IPS-18c (cell line): ENCODE data around the gene KCNQ4.

ENCODE experiments used
- H3K4me3 ChIP-seq: 2 replicates; pipeline ENCODE4 v1.7.0; 2013; ENCODE audit warnings: low read depth, mild to moderate bottlenecking, low read length, moderate library complexity; ENCODE audit not compliant: insufficient read depth
- H3K9me3 ChIP-seq: one replicate; pipeline ENCODE4 v1.6.1; 2013; ENCODE audit warnings: mild to moderate bottlenecking, low read length, moderate library complexity; ENCODE audit not compliant: control insufficient read depth, insufficient read depth

KCNQ4 gene

DNA sequence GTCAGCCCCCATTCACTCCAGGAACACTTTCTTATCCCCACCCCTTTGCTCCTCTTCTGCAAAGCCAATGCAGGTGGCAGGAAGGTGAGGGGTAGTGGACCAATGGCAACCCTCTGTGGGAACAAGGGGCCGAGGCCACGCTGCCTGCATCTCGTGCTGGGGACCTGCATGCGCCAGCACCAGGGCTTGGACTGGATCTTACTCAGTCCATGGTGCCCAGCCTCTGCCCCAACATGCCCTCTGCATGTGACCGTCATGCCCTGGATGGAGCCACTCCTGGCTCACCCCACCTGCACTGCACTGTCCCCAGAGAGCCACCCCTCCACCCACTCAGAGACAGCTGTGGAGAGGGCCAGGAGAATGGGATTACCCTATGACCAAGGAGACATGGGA, 56.4 kb downstream of the KCNQ4 start:
- no peak overlapping the region for H3K4me3 ChIP-seq
- no peaks in the 10 kb centered on the region for H3K9me3 ChIP-seq

DNA sequence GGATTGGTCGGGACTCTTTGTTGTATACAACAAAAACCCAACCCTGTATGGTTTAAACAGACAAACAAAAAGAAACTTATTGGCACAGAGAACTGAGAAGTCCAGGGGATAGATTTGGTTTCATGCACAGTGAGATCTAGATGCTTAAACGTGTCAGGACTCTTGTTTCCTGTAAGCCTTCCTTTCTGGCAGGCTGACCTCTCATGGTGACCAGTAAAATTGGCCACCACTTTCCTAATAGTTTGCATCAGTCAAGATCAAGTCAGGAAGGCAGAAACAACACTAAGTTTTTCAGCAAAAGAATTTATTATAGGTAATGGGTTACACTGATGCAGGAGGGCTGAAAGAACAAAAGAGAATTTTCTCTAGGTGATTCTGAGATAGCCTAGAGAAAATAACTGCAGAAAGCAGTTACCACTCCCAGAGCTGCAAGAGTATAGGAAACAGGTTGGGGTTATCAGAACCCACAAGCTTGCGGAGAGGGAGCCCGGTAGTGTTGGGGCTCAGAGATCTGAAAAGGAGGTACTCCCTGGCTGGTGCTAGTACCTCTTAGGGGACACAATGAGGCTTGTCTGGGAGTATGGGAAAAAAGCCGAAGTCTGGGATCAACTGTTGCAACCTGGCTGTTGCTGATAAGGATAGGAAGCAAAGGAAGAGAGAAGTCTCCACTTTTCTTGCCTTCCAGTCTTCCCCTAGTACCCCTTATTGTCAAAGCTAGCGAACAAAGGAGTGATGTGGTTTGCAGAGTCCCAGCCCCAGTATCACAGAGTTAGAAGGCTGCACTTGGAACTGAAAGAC, 57.1 kb downstream of the KCNQ4 start:
- Histone ChIP-seq H3K9me3 (no peaks in the 10 kb centered on the region), H3K4me3 (no peak overlapping the region)

DNA sequence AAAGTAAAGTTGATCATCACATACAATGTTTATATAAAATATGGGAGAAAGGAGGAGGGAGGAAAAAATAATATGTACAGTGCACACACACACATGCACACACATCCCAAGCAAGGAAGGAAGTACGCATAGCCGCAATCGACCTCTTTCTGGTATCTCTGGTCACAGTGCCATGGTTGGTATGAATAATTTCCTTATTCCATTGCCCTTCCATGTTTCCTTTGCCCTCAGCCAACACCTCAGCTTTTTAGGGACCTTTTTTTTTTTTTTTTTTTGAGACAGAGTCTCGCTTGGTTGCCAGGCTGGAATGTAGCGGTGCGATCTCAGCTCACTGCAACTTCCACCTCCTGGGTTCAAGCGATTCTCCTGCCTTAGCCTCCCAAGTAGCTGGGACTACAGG, 58.0 kb downstream of the KCNQ4 start:
- Histone ChIP-seq H3K4me3 (no peak overlapping the region), H3K9me3 (no peaks in the 10 kb centered on the region)

DNA sequence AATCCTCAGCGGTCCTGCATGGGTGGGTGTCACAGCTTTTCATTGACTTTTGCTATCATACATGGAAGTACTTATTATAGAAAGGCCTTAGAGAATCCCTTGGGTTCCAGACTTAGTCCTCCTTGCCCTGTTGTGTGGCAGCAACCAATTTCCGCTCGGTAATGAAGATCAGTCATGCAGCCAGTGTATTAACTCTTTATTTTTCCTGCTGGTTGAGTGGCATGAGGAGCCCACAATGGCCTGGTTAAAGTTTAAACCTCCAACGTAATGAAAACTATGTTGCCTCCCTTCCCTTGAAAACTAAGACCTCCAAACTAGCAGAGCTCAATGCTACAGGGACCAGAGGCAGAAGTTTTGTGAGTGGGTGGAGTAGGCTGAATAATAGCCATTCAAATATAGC, 58.6 kb downstream of the KCNQ4 start:
- H3K9me3 ChIP-seq, result no peaks in the 10 kb centered on the region
- no peak overlapping the region for H3K4me3 ChIP-seq

DNA sequence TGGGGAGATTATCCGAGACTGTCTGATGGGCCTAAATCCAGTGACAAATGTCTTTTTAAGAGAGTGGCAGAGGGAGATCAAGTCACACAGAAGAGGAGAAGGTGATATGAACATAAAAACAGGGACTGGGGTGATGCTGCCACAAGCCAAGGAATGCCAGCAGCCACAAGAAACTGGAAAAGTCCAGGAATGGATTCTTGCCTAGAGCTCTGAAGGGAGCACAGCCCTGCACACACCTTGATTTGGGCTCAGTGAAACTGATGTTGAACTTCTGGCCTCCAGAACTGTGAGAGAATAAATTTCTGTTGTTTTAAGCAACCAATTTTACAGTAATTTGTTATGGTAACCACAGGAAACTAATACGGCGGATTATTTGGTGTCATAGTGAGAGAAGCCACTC, 59.1 kb downstream of the KCNQ4 start:
- Histone ChIP-seq H3K4me3 (no peak overlapping the region), H3K9me3 (no peaks in the 10 kb centered on the region)

DNA sequence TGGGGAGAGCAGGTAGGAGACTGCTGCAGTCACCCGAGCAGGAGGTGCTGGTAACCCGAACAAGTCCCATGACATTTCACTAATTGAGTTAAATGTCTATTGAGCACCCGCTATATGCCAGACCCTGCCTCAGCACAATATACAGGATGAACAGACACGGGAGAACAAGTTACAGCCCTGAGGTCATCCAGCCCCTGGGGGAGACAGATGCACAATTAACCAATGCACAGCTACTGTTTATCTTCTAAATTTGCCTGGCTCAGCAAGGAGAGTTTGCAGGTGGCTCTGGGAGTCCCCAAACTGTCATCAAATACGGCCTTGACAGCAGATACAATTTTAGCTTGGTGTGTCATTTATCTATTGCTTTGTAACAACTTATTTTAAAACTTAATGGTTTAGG, 60.5 kb downstream of the KCNQ4 start:
- no peak overlapping the region for H3K4me3 ChIP-seq
- no peaks in the 10 kb centered on the region for H3K9me3 ChIP-seq

DNA sequence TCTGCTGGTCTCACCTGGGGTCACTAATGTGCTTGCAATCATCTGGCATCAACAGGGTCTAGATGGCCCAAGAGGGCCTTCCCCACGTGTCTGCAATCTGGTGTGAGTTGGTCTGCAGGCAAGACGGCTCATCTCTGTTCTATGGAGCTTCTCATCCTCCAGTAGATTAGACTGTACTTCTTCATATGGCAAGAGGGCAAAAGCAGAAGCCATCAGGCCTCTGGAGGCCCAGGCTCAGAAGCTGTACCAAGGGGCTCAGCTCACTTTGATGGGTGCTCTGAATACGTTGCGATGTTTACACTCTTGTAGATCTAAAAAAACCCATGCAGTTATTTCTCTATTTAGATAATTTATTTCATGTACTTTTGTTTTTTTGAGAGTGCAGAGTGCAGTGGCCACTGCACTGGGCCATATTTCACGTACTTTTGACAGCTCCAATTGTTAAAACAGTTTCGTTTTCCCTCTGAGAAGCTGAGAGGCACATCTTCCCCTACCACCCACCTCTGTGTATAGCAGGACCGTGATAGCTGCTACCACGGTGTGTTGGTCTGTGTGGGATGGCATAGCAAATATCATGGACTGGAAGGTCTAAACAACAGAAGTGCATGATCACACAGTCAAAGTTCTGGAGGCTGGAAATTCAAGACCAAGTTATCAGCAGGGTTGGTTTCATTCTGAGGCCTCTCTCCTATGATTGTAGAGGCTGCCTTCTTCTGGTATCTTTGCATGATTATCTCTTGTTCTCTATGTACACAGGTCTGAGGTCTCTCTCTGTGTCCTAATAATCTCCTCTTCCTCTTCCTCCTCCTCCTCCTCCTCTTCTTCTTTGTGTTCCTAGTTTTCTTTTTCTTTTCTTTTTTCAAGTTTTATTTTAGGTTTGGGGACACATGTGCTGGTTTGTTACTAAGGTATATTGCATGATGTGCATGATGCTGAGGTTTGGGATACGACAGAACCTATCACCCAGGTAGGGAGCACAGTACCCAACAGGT, 61.6 kb downstream of the KCNQ4 start:
- no peaks in the 10 kb centered on the region for H3K9me3 ChIP-seq
- H3K4me3 ChIP-seq, result no peak overlapping the region

DNA sequence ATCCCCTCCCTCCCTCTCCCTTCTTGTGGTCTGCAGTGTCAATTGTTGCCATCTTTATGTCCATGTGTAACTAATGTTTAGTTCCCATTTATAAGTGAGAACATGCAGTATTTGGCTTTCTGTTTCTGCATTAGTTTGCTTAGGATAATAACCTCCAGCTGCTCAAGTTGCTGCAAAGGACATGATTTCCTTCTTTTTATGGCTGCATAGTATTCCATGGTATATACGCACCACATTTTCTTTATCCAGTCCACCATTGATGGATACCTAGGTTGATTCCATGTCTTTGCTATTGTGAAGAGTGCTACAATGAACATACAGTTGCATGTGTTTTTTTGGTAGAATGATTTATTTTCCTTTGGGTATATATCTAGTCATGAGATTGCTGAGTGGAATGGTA, 62.3 kb downstream of the KCNQ4 start:
- Histone ChIP-seq H3K4me3 (no peak overlapping the region), H3K9me3 (no peaks in the 10 kb centered on the region)

DNA sequence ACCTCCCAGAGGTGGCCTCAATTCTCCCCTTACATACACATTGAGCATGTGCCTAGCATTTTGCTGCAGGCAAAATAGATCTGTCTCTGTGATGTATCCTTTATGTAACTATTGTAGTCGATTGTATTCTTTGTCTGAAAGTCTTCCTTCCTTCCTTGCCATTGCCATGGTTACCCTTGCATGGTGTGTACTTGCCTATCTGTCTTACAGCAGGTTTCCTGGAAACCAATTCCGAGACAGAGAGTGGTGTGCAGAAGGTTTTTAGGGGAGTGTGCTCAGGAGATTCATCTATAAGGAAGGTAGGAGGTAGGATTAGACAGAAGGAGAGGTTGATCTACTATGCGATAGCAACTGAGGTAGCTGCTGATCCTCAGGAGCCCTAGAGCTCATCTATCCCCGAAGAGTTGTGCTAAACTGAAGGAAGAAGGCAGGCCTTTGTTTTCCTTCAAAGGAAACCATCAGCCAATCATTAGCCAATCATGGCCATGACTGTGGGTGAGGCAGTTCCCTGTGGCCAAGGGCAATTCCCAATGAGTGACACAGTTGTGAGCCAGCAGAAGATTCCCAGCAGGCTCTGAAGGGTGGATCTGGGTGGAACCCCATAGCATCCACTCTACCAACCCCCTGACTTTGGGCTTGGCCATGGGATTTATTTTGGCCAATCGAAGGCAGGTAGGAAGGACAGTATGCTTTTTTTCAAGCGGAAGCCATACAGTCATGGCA, 63.6 kb downstream of the KCNQ4 start:
- Histone ChIP-seq H3K4me3 (no peak overlapping the region; the same call in 1 of the 2 replicates), H3K9me3 (no peaks in the 10 kb centered on the region)

DNA sequence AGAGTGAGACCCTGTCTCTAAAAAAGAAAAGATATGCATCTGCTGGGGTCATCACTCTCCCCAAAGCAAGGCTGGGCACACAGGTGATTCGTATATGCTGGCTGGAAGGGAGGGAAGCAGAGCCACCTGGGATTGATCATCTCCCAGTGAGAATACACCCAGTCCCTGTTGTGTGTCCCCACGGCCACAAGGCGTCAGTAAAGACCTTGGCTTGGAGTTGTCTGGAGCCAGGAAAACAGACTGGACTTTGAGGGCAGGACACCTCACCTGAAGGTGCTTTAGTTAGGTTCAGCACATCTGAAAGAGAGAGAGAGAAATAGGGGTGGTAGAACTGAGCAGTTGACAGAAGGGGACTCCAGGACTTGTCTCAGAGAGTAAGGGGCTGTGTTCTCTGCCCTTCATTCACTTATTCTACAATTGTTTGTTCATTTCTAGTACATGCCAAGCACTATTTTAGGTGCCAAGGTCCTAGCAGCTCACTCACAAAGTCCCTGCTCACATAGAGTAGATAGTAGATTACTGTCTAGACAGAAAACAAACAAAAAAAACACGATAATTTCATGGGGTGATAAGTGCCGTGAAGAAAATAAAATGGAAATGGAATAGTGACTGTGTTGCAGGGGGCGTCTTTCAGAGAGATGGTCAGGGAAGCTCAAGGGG, 65.1 kb downstream of the KCNQ4 start:
- Histone ChIP-seq H3K4me3 (no peak overlapping the region), H3K9me3 (no peaks in the 10 kb centered on the region)

DNA sequence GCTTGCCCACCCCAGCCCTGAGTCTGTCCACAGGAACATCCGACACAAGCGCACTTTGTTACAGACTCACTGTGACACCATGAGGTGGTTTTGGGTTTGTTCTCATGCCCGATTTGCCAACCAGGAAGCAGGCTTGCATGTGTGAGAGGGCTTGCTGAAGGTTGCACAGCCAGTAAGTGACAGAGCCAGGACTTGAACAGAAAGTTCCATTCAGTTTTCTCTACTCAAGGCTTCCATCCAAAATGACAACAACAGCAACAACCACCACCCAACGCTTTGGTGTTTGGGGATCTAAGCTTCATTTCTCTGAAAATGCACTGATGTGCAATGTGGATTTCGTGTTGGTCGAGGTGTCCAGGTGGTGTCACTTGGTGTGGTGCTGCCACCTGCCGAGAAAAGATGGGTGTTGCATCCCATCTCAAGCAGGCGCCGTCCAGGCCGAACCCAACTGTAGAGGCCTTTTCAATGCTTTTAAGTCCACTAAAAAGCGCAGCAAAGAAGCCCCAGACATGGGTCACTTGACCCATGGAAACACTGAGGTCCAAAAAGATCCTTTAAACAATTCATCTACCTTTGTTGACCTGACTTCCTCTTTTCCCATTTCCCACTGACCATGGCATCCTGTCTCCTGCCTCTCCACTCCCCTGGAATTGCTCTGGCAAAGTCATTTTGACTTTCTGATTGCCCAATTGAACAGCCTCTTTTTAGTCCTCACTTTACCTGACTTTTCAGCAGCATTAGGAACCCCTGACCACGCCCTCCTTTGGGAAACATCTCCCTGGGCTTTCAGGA, 66.4 kb downstream of the KCNQ4 start:
- no peak overlapping the region for H3K4me3 ChIP-seq
- H3K9me3 ChIP-seq, result no peaks in the 10 kb centered on the region

DNA sequence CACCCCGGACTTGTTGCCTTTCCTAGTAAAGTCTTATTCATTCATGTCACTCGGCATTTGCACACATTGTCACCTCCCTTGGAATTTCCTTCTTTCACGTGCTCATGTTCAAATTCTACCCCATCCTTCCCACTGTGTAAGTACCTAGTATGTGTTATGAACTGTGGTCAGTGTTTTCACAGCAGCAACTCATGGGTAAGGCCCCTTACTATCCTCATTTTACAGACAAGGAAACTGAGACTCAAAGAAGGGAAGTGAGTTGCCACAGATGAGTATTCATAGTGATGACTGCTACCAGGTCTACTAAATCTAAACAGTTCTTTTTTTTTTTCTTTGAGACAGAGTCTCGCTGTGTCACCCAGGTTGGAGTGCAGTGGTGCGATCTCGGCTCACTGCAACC, 68.1 kb downstream of the KCNQ4 start:
- Histone ChIP-seq H3K9me3 (no peaks in the 10 kb centered on the region), H3K4me3 (no peak overlapping the region)

DNA sequence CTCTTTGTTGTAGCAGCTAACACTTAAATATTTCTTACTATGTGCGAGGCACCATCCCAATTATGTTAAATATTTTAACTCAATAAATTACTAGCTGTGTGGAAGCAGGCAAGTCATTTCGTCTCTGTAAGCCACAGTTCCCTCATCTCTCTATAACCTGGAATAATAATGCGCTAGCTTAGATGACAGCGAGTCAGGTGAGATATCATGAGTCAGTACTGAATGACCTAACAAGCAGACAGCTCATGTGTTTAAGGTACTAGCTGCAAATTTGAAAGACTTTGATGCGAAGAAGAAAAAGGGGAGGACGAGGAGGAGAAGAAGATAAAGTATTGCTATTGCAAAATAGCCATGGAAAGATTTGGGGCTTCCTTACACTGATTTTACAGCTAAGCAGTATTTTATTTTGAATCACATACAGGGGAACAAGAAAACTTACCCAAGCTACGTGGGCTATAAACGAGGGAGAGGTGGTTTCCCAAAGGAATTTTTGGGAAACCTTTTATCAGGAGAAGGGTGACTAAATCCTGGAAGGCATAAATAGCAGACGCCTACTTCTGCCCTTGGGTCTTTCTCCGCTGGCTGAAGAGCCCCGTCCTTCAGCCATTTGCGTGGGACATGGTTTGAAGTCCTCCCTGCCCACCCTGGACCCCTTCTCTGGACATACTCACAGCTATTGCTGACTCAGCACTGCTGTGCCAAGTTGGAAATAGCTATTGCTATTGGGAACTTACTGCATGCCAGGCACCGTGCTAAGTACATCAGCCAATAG, 69.7 kb downstream of the KCNQ4 start:
- Histone ChIP-seq H3K9me3 (no peaks in the 10 kb centered on the region), H3K4me3 (no peak overlapping the region)

DNA sequence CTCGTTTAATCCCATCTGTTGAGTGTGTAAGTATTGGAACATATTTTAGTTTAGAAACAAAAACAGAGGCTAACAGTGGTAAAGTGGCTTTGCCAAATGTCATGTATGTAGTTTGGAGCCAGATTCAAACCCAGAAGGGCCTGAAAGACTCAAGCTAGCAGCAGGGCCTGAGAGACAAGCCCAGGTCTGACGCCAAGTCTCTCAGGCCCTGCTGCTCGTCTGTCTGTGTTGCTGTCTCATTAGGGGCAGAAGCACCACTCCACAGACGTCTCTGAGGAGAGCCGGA, 70.2 kb downstream of the KCNQ4 start:
- Histone ChIP-seq H3K9me3 (no peaks in the 10 kb centered on the region), H3K4me3 (no peak overlapping the region)

DNA sequence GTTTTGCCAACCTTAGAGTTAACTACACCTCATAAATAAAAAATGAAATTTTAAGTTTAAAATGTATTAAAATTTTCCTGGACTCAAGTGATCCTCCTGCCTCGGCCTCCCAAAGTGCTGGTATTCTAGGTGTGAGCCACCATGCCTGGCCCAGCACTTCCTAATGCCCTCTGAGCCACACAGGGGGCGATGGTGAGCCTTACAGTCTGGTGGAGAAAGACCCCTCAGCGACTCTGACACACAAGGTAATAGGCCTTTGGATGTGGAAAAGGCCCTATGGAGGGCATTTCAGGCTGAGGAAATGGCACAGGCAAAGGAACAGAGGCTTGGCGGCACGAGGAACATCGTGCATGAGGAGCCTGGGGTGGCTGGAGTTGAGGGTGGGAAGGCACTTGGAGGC, 71.9 kb downstream of the KCNQ4 start:
- no peak overlapping the region for H3K4me3 ChIP-seq
- H3K9me3 ChIP-seq, result no peaks in the 10 kb centered on the region

DNA sequence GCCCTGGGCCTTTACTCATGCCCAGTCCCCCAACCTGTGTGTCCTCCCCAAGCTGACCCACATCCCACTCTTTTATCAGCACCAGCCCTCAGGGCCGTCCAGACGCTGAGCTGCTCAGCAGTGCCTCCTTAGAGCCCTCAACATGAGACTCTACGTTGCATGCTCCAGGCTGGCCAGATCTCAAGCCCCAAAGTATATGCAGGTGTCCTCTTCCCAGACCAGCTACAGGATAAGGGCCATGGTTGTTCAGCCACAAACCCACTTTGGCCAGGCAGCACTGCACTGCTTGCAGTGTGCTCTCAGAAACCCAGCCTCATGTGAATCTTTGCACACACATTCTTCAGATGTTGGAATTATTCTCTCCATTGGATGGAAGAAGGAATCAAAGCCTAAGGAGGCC, 72.5 kb downstream of the KCNQ4 start:
- Histone ChIP-seq H3K4me3 (no peak overlapping the region), H3K9me3 (no peaks in the 10 kb centered on the region)
